OCI-M1 (cell line): Measurements from ENCODE around the gene MYH14.

Source experiments
- DNase-seq: peaks from one replicate; lab custom pipeline; 2025; lab: John Stamatoyannopoulos, UW

Gene MYH14

DNA sequence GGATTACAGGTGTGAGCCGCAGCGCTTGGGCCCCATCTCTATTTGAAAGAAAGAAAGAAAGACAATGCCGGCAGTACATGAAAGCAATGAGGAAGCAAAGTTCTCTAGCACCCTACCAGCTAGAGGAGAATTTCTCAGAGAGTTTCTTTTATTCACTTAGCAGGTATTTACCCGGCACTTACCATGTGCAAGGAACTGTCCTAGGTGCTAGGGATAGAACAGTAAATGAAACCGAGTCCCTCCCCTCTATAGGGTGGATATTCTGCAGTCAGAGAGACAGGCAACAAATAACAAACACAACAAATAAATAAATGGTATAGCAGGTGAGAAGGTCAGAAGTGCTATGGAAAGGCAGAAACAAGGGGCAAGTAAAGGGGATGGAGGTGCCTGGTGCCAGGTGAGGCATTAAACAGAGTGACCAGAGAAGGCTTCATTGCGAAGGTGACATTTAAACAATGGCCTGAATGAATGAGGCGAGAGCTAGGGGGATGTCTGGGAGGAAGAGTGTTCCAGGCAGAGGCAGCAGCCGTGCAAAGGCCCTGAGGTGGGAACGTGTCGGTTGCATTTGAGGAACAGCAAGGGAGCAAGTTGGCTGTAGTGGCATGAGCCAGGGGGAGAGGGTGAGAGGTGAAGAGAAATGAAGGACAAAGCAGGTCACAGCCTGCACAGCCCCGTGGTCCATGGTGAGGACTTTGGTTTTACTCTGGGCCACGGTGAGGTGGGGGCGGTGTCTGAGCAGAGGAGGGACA lies 10.8 kb upstream of the MYH14 start:
- no peak for DNase-seq

GRCh38 chr19:50195224-50195623 lies 8.2 kb upstream of the MYH14 start:
- no peak for DNase-seq

GRCh38 chr19:50196322-50196932 lies 7.0 kb upstream of the MYH14 start:
- DNase-seq = no peak

DNA sequence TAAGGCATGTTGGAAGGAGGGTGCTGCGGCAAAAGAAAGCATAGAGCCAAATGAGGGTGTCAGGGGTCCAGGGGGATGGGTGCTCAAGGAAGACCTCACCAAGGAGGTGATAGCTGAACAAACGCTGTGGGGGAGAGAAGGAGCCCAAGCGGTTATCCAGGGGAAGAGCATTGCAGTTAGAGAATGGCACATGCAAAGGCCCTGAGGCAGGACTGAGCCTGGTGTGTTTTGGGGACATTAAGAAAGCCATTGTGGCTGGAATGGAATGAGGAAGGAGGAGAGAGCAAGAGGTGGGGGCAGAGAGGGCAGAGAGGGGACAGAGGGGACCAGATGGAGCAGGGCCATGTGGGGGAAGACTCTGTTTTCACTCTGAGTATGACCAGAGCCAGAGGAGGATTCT lies 6.1 kb upstream of the MYH14 start:
- no peak for DNase-seq

GRCh38 chr19:50198431-50199258 lies 4.8 kb upstream of the MYH14 start:
- no peak for DNase-seq

DNA sequence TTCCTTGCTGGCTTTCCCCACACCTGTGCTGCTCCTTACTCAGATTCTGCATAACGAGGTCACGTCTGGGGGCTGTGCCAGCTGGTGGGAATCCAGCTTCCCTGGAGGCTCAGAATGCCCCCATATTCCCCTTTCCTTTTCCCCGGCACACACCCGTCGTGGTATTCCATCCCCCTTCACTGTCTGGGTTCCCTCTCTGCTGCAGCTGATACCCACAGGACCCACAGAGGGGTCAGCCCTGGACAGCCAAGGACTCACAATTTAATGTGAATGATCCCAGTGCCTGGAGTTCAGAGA lies 4.2 kb upstream of the MYH14 start:
- no peak for DNase-seq

- no peak for DNase-seq
Observed at GRCh38 chr19:50202386-50202785, 1.0 kb upstream of the MYH14 start.

- no peak for DNase-seq
Observed at GRCh38 chr19:50202962-50203280, 501 bp upstream of the MYH14 start.

- DNase-seq = no peak
Observed at GRCh38 chr19:50204081-50204428, 633 bp downstream of the MYH14 start.

DNA sequence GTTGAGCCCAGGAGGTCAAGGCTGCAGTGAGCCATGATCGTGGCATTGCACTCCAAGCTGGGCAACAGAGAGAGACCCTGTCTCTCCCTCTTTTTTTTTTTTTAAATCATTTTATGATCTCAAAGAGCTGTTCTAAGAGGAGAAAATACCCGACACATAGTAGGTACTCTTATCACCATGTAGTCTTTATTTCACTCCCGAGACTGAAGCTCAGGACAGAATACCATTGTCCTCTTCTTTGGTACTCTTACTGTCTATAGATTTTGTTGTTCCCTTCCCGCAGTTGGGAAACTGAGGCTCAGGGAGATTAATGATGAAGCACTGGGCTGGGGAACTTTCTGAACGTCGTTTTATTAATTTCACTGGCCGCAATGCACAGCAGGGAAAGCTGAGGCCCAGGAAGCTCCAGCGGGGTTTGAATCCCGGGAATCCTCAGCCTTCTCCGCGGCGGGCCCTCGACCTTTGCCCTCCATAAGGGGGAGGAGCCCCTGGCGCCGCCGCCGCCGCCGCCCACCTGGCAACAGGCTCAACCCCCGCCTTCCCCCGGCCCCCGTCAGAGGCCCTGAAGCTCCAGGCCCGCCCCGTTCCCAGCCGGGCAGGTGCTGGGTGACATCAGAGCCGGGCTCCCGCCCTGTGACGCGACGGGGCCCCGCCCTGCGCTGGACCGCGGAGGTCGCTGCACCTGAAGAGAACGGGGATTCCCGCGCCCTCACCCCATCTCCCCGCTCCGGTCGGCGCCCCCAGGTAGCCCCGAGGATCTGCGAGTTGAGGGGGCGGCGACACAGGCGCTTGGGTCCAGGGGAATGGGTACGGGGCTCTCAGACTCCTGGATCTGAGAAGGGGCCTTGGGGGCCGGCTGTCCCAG lies 1.6 kb downstream of the MYH14 start:
- no peak for DNase-seq

DNA sequence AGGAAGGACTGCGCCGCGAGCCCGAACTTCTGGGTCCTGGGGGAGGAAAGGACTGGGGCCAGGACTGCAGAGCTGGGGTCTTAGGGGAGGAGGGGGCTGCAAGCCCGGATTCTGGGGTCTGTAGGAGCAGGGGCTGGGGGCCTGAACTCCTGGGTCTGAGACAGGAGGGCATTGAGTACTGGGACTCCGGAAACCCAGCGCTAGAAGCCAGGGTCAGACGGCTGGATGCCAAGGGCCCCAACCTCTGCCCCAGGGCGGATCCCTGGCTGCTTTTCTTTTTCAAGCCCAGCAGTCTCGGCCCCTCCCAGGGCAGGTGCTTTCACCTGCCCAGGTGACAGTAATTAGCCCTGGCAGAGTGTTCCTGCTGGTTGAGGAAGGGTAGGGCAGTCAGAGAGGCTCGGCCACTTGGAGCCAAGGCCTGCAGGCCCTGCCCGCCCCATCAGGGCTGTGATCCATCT lies 2.3 kb downstream of the MYH14 start:
- no peak for DNase-seq

DNA sequence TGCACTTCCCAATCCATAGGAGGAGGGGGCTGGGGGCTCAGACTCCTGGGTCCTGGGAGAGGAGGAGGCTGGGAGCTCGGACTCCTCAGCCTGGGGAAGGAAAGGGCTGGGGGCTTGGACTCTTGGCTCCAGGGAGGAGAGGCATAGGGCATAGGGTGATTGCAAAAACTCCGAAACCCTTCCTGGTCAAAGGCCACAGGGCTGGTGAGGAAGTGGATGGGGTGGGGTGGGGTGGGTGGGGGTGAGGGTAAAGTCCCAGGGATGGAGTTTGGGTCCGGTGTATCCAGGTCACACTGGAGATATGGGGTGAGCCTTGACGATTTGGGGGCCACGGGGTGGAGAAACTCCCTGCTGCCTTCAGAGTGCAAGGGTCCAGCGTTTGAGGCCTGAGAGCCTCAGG lies 2.8 kb downstream of the MYH14 start:
- DNase-seq = no peak

- no peak for DNase-seq
Observed at GRCh38 chr19:50207730-50208129, 4.3 kb downstream of the MYH14 start.

DNA sequence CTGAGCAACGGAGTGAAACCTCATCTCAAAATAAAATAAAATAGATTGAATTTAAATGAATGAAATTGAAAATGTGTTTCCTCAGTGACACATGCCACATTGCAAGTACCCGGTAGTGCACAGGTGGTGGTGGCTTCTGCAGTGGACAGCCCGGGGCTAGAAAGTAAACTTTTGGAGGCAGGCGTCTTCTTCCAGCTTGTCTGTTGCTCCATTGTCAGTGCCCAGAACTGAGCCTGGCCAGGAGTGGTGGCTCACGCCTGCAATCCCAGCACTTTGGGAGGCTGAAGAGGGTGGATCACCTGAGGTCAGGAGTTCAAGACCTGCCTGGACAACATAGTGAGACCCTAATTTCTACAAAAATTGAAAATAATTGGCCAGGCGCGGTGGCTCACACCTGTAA lies 5.7 kb downstream of the MYH14 start:
- no peak for DNase-seq

GRCh38 chr19:50210425-50210824 lies 7.0 kb downstream of the MYH14 start:
- DNase-seq = no peak

GRCh38 chr19:50213925-50214324 lies 10.5 kb downstream of the MYH14 start:
- DNase-seq = no peak

DNA sequence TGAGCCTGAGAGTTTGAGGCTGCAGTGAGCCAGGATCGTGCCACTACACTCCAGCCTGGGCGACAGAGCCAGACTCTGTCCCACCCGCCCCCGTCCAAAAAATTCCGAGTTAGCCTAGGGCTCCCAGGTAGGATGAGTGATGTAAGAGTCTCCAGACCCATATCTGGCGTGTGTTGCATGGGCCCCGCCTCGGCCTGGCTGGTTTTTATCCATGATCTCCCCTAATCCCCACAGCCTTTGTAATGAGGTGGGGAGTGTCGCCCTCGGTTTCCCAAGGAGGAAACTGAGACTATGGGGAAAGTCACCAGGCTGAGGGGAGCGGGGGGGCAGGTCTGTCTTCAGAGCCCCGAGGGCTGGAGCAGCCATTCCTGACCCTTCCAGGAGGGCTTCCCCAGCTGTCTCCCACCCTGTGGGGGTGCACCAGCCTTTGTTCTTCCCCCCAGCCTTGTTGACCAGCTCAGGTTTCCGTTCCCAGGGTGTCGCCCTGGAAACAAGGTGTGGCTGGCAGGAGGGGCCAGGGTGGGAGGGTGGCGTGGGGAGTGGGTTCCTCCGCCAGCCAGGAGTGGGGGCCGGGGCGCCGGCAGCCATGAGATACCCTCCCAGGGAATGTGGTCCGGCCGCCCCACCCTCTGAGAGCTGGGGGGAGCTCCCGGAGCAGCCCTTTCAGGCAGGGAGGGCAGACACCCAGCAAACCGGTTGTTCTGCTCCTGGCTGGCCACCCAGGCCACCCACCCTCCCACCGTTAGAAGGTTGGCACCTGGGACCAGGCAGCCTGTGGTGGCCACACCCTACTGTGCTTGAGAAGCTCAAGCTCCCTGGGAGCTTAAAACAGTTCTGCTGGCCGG lies 11.5 kb downstream of the MYH14 start:
- no peak for DNase-seq

DNA sequence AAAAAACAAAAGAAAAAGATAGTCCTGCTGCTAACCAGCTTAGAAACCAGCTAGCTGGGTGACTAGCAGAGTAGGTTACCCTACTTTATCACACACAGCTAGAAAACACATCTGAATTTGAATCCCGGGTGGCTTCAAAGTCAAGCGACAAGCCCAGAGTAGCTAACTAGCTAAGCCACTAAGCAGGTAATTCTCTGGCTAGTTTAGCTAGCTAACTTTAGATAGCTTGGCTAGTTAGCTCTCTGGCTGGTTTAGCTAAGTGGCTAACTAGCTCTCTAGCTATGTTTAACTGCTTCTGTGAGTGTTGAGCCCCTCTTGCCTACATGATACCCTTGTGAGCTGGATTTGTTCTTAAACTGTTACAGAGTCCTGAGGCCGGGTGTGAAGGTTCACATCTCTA lies 12.4 kb downstream of the MYH14 start:
- no peak for DNase-seq

- no peak for DNase-seq
Observed at GRCh38 chr19:50221087-50221486, 17.7 kb downstream of the MYH14 start.

GRCh38 chr19:50222691-50223438 lies 19.4 kb downstream of the MYH14 start:
- DNase-seq = no peak

GRCh38 chr19:50223439-50223716 lies 20.0 kb downstream of the MYH14 start:
- no peak for DNase-seq
